HG03378 (cell line): ENCODE data around the gene TP53INP2.
"Not testable (repeated sequence)": the region's sequence is repeated elsewhere in the genome, so short reads cannot be mapped to it uniquely, and the experiment has no call there.

Experiments used
- ATAC-seq: cut with Tn5 transposase; IDR thresholded peaks from one replicate; pipeline ENCODE4 v1.9.1; 2021; ENCODE audit warnings: mild to moderate bottlenecking, moderate library complexity; ENCODE audit not compliant: unreplicated experiment

The TP53INP2 gene

GRCh38 chr20:34704177-34705007, at the start of gene TP53INP2:
Gene TP53INP2 (plus strand): TSS chr20:34704344. CDS start chr20:34708740, 4,396 bp downstream.
- no peak for ATAC-seq

GRCh38 chr20:34658654-34659053, 45.5 kb upstream of the TP53INP2 start:
- not testable (repeated sequence) for ATAC-seq

- not testable (repeated sequence) for ATAC-seq
These were observed 42.3 kb upstream of the TP53INP2 start for GRCh38 chr20:34661811-34662210.

- no peak for ATAC-seq
These were observed 40.8 kb upstream of the TP53INP2 start for GRCh38 chr20:34663213-34663943.

GRCh38 chr20:34664751-34665150, 39.4 kb upstream of the TP53INP2 start:
- ATAC-seq: not testable (repeated sequence)

GRCh38 chr20:34669094-34669493, 35.0 kb upstream of the TP53INP2 start:
- ATAC-seq: no peak

- no peak for ATAC-seq
These were observed 30.7 kb upstream of the TP53INP2 start for GRCh38 chr20:34673412-34673811.

GRCh38 chr20:34675561-34675960, 28.6 kb upstream of the TP53INP2 start:
- ATAC-seq: no peak

GRCh38 chr20:34675993-34676641, 28.0 kb upstream of the TP53INP2 start:
- peak; percentile 4 for ATAC-seq

- peak; percentile 90 for ATAC-seq
These were observed 27.3 kb upstream of the TP53INP2 start, which contains the start of gene PIGU for GRCh38 chr20:34676642-34677373. Gene PIGU (minus strand): TSS chr20:34677092. CDS start chr20:34677085, 7 bp downstream.

GRCh38 chr20:34680586-34681175, 23.5 kb upstream of the TP53INP2 start:
- no peak for ATAC-seq

GRCh38 chr20:34683667-34684066, 20.5 kb upstream of the TP53INP2 start:
- ATAC-seq: no peak

GRCh38 chr20:34689486-34689885, 14.7 kb upstream of the TP53INP2 start:
- no peak for ATAC-seq

GRCh38 chr20:34691838-34692237, 12.3 kb upstream of the TP53INP2 start:
- ATAC-seq: no peak

GRCh38 chr20:34693414-34693813, 10.7 kb upstream of the TP53INP2 start:
- no peak for ATAC-seq

GRCh38 chr20:34701405-34702085, 2.6 kb upstream of the TP53INP2 start:
- ATAC-seq: no peak

GRCh38 chr20:34703061-34703423, 1.1 kb upstream of the TP53INP2 start:
- no peak for ATAC-seq

- ATAC-seq: no peak
These were observed 544 bp upstream of the TP53INP2 start for GRCh38 chr20:34703424-34704176.

GRCh38 chr20:34705008-34705396, 858 bp downstream of the TP53INP2 start:
- no peak for ATAC-seq
